Measurements from ENCODE around the gene UBR3. TPM values are rescaled to one million over a fixed set of nuclear protein-coding genes. Genes with fewer than 3 reads are reported as not detected.

UBR3 gene
- total and polyA plus RNA-seq, 2 experiments from 2014 or later: 18.7 to 53.1 TPM

DNA sequence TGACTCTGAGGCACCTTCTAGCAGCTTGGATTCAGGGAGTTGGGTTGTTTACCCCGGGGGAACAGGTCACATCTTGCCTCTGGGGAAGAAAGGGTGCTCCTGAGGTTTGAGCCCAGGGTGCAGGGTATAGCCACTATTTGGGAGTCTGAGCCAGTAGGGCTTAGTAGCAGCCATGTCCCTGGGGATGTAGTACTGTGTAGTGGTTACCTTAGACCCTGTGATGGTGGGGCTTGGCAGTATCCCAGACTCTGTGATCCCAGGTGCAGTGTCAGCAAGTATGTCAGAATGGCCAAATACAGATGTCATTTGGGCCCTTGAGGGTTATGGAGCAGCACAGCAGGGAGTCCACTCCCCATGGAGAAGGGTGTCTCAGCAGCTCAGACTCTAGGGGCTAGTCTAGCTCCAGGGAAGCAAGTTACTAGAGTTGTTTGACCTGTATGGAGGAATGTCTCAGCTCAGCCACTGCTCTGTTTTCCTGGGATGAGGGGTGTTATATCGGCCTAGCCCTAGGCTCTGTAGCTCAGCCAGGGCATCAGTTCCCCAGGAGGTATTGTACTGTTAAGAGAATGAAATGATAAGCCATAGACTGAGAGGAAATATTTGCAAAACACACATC is 151.3 kb downstream of the UBR3 start:
- no peaks in the 10 kb centered on the region for H3K4me1 ChIP-seq (ENCODE audit: low read depth)
- no peak overlapping the region for H3K4me3 ChIP-seq
- no peaks in the 10 kb centered on the region for H3K36me3 ChIP-seq
- no peak overlapping the region for H3K27ac ChIP-seq
- no peak for TF ChIP-seq CTCF (IDR thresholded peaks at IDR 0.05; ENCODE audit: low read depth, low read length)
- DNase-seq (ENCODE audit: low read depth in 1 of 2, low spot score in 1 of 2): no peak
- no peaks in the 10 kb centered on the region for H3K27me3 ChIP-seq
- no peaks in the 10 kb centered on the region for H3K9me3 ChIP-seq (ENCODE audit: low read depth)

GRCh38 chr2:169979025-169979424 is 151.8 kb downstream of the UBR3 start:
- H3K4me3 ChIP-seq: no peak overlapping the region
- no peak for TF ChIP-seq CTCF (IDR thresholded peaks at IDR 0.05; ENCODE audit: low read depth, low read length)

DNA sequence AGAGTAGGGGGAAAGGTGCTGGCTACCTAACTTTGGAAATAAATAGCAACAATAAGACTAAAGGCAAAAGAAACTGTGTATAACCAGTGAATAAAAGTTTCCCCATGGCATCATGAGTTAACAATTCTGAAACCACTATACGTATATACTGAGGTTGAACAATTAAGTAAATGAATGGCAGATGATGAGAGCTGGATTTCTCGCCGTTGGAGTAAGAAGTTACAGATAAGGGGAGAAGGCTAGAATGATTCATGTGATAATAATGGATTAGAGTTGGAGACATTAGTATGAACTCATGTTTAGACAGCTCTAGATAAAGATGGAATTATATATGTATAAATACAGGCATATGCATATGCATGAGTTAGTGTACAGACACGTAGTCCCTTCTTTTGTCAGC is 152.7 kb downstream of the UBR3 start:
- no peak for TF ChIP-seq CTCF (IDR thresholded peaks at IDR 0.05; ENCODE audit: low read depth, low read length)
- Histone ChIP-seq H3K36me3 (no peaks in the 10 kb centered on the region), H3K9me3 (ENCODE audit: low read depth) (no peaks in the 10 kb centered on the region), H3K27me3 (no peaks in the 10 kb centered on the region), H3K4me3 (no peak overlapping the region), H3K27ac (no peak overlapping the region), H3K4me1 (ENCODE audit: low read depth) (no peaks in the 10 kb centered on the region)
- peak in 1 of 2 donors; percentile 32 for DNase-seq (ENCODE audit: low read depth in 1 of 2, low spot score in 1 of 2)

More at GRCh38 chr2:169979025-169979424, 151.8 kb downstream of the UBR3 start:
- no peaks in the 10 kb centered on the region for H3K36me3 ChIP-seq
- H3K27me3 ChIP-seq: no peaks in the 10 kb centered on the region
- H3K9me3 ChIP-seq (ENCODE audit: low read depth): no peaks in the 10 kb centered on the region
- no peaks in the 10 kb centered on the region for H3K4me1 ChIP-seq (ENCODE audit: low read depth)
- no peak for DNase-seq (ENCODE audit: low read depth in 1 of 2, low spot score in 1 of 2)
- H3K27ac ChIP-seq: no peak overlapping the region

DNA sequence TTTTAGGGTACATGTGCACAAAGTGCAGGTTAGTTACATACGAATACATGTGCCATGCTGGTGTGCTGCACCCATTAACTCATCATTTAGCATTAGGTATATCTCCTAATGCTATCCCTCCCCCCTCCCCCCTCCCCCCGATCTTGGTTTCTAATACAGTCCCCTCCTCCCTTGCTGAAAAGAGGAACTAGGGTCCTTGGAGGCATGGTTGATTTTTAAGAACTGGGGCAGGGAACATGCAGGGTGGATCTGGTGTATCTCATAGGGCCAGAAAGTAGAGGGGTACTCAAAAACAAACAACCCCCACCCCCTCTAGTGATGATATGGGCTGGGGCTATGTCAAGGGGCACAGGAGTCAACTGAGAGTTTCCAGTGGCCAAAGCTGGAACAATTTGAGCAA is 153.4 kb downstream of the UBR3 start:
- no peak overlapping the region for H3K27ac ChIP-seq
- no peaks in the 10 kb centered on the region for H3K27me3 ChIP-seq
- H3K4me3 ChIP-seq: no peak overlapping the region
- H3K36me3 ChIP-seq: no peaks in the 10 kb centered on the region
- no peak for DNase-seq (ENCODE audit: low read depth in 1 of 2, low spot score in 1 of 2)
- H3K4me1 ChIP-seq (ENCODE audit: low read depth): no peaks in the 10 kb centered on the region
- no peaks in the 10 kb centered on the region for H3K9me3 ChIP-seq (ENCODE audit: low read depth)
- no peak for TF ChIP-seq CTCF (IDR thresholded peaks at IDR 0.05; ENCODE audit: low read depth, low read length)

- DNase-seq (ENCODE audit: low read depth in 1 of 2, low spot score in 1 of 2): no peak
- Histone ChIP-seq H3K36me3 (peaks cover 7% of the 10 kb centered on the region), H3K27me3 (no peaks in the 10 kb centered on the region), H3K4me1 (ENCODE audit: low read depth) (no peaks in the 10 kb centered on the region), H3K4me3 (no peak overlapping the region), H3K9me3 (ENCODE audit: low read depth) (no peaks in the 10 kb centered on the region), H3K27ac (no peak overlapping the region)
- no peak for TF ChIP-seq CTCF (IDR thresholded peaks at IDR 0.05; ENCODE audit: low read depth, low read length)
Measured at GRCh38 chr2:169982929-169983328, 155.7 kb downstream of the UBR3 start.

Measured in cardiac muscle cell (in vitro differentiated cells and primary cell).